Dermis microvascular lymphatic vessel endothelial cell (primary cell): ENCODE results near the gene SMYD3. TPM values are rescaled to one million over a fixed set of nuclear protein-coding genes. Genes with fewer than 3 reads are reported as not detected.

Experiments
- DNase-seq, 2 donors: peaks; one replicate each; pipeline versions ENCODE4 v3.0.0 to v3.0.0-alpha.2; 2010; ENCODE audit warnings: low read depth in 2 of 2
- total RNA-seq: library from RNA; depleted of rRNA; stranded (reverse); fragments of >200 nt; gene quantifications from 2 replicates; pipeline ENCODE4 v1.2.1, GENCODE V29; 2014

The SMYD3 gene
- total RNA-seq, 1 donor from 2014 or later, result 17.8 TPM

- DNase-seq, result peak; percentile 35 to 62
These were observed 226.5 kb downstream of the SMYD3 start for GRCh38 chr1:246280551-246280950.

- DNase-seq, result no peak
These were observed 227.7 kb downstream of the SMYD3 start for GRCh38 chr1:246279402-246279801.

- no peak for DNase-seq
These were observed 228.7 kb downstream of the SMYD3 start for GRCh38 chr1:246278371-246278770.

GRCh38 chr1:246275036-246275435 is 232.0 kb downstream of the SMYD3 start:
- no peak for DNase-seq

- DNase-seq, result no peak
These were observed 232.9 kb downstream of the SMYD3 start for GRCh38 chr1:246274186-246274585.

GRCh38 chr1:246271516-246271915 is 235.6 kb downstream of the SMYD3 start:
- DNase-seq, result no peak

DNA sequence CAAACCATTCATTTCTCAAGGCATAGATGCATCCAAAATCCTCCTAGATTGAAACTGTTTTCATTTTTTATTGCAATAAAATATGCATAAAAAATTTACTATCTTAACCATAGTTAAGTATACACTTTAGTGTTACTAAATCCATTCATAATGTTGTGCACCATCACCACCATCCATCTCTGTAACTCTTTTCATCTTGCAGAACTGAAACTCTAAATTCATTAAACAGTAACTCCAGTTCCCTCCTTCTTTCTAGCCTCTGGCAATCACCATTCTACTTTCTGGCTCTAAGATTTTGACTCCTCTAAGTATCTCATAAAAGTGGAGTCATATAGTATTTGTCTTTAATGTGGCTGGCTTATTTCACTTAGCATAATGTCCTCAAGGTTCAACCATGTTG is 236.8 kb downstream of the SMYD3 start:
- no peak for DNase-seq

GRCh38 chr1:246269466-246269865 is 237.6 kb downstream of the SMYD3 start:
- DNase-seq, result no peak

- no peak for DNase-seq
These were observed 239.2 kb downstream of the SMYD3 start for GRCh38 chr1:246267896-246268295.

GRCh38 chr1:246267426-246267825 is 239.7 kb downstream of the SMYD3 start:
- no peak for DNase-seq

DNA sequence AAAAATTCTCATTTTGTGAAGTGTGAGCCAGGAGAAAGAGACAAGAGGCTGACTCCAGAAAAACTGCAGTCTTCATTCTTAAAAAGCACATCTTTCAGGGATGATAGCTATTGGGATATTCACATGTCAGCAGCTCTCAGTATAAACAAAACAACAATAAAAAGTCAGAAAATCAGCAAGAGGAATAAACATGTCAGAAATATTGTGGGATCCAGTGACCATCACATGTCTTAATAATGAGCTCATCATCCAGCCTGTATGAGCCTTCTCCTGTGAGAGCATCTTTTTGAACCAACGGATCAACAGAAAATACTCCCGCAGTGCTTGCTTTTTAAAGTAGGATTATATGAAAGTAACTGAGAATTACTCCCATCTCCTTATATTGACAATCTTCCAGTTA is 241.6 kb downstream of the SMYD3 start:
- no peak for DNase-seq

- DNase-seq, result no peak
These were observed 244.8 kb downstream of the SMYD3 start for GRCh38 chr1:246262281-246262680.

GRCh38 chr1:246261639-246262038 is 245.4 kb downstream of the SMYD3 start:
- peak in 1 of 2 donors; percentile 26 for DNase-seq

GRCh38 chr1:246258250-246258649 is 248.8 kb downstream of the SMYD3 start:
- no peak for DNase-seq

GRCh38 chr1:246255773-246256172 is 251.3 kb downstream of the SMYD3 start:
- DNase-seq, result no peak

DNA sequence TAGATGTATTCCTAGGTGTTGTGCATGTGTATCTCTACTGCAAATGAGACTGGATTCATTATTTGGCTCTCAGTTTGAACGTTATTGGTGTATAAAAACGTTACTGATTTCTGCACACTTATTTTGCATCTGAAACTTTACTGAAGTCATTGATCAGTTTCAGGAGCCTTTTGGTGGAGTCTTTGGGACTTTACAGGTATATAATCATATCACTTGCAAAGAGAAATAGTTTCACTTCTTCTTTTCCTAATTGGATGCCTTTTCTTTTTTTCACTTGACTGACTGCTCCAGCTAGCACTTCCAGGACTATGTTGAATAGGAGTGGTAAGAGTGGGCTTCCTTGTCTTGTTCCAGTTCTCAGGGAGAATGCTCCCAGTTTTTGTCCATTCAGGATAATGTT is 252.2 kb downstream of the SMYD3 start:
- DNase-seq, result no peak

GRCh38 chr1:246246430-246246829 is 260.6 kb downstream of the SMYD3 start:
- DNase-seq, result peak in 1 of 2 donors; percentile 15

DNA sequence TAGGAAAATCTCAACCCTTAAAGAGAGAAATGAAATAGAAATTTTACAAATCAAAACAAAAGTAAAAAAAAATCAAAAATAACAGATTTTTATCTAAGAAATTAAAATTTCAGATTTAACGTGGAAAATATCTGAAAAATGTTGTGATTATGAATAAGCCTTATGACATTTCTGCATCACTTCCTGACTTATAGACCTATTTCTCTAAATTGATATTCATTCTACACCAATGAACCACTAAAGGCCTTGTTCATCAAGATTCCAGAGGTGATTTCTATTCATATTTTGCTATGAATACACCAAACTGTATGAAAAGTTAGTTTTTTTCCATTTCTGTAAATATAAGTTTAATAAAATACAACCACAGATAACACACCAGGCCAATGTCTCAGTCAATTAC is 261.5 kb downstream of the SMYD3 start:
- peak in 1 of 2 donors; percentile 21 for DNase-seq

DNA sequence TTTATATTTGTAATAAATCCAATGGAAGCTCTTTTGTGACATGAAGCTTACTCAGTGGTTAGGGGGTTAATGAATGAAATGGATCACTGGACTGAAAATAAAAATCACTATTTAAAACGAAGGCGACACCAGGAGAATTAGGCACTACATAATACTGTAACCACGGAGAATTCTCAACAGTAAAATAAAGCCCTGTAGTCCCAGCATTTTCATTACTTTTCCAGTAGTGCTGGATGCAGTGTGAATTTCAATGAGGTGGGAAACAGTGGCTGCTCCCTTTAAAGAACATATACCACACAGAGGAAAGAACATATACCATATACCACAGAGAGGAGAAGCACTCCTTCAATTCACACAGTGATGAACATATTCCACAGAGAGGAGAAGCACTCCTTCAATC is 275.0 kb downstream of the SMYD3 start:
- DNase-seq, result no peak

DNA sequence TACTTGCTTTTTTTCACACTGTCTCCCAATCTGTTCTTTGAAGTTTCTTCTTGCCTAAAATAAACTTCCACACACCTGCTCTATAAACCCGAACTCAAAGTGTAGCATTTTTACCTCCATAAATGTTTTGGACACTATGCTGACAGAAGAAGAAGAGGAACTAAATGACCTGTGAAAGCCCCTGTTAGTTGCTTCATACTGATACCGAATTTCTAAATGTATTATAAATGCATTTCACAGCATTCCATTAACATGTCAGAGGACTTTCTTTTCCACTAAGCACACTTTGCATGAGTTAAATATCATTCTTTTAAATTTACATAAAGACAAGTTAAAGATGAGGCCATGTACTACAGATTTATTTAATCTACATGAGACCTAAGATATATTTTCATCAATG is 281.0 kb downstream of the SMYD3 start:
- no peak for DNase-seq

- DNase-seq, result peak; percentile 88 to 91
These were observed 285.4 kb downstream of the SMYD3 start for GRCh38 chr1:246221485-246222255.

DNA sequence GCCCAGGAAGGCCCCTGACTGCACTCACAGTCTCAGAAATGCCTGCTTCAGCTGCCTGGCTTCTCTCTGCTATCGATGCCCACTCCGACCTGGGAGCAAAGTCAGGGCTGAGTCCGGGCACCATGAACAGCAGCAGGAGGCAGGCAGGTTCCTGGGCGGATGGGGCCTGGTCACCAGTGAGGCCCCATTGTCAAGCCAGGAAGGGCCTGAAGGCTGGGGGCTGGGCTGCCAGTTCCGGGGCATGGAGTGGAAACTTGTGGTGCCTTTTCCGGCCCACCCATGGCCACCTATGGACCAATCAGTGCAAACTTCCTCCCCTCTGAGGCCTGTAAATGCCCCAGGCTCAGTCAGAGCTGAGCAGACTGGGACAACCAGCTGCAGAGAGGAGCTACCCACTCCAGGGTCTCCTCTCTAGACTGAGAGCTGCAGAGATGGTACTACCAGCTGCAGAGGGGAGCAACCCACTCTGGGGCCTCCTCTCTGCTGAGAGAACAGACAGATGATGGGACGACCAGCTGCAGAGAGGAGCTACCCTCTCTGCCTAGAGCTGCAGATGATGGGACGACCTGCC is 286.5 kb downstream of the SMYD3 start:
- DNase-seq, result no peak

DNA sequence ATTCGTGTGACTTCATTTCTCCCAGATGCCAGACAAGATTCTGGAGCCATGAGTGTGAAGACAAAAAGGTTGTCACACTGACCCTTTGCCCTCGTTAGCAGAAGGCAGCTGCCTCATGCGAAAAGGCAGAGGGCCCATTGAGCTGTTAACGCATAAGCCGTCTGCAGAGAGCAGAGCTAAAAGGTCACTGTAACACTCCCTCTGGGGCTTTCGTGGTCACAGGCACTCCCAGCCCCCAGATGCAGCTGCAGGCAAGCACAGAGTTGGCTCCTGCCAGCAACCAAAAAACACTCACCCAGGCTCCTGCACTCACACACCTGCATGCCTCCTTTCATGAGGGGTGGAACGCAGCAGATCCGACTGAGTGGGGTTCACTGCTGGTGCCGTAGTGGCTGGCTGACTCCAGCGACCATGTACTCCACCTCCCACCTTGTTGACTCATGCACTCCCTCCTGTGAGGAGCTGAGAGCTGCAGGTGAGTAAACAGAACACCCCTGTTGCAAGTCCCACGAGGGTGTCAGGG is 287.5 kb downstream of the SMYD3 start:
- DNase-seq, result no peak
